Measurements from ENCODE around the gene ASXL2.
A peak's percentile ranks its signal among the peaks of the same experiment; 100 is the strongest.

Gene ASXL2

DNA sequence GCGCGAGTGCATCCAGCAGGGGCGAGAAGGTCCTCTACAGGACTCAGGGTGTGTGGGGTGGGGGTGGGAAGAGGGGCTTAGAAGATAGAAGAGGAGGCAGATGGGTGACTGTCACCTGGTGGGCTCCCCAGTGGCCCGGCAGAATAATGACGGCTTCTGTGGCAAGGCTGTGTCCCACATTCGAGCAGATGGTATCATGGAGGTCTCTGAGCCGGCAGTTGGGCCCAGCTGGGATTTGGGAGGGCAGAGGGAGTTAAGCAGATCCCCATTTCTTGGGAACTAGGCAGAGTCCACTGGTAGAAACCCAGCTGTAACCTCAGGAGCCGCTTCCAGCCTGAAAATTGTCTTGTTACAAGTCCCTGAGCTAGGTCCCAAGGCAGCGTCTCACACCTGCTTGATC is 176.5 kb downstream of the ASXL2 start:
- Histone ChIP-seq H3K4me3 (ENCODE audit: low read length) (no peak overlapping the region), H3K9me3 (ENCODE audit: insufficient read depth, low read length) (no peaks in the 10 kb centered on the region), H3K9ac (ENCODE audit: low read length) (no peak overlapping the region), H2AFZ (ENCODE audit: low read depth, low read length) (no peak overlapping the region), H3K4me2 (ENCODE audit: low read length) (no peak overlapping the region), H3K79me2 (ENCODE audit: low read length) (no peaks in the 10 kb centered on the region), H3K27me3 (ENCODE audit: low read depth, low read length) (peaks cover 24% of the 10 kb centered on the region), H4K20me1 (ENCODE audit: insufficient read depth, low read length) (no peaks in the 10 kb centered on the region), H3K4me1 (ENCODE audit: low read length) (no peaks in the 10 kb centered on the region), H3K36me3 (replicated peaks; ENCODE audit: low read depth, low read length) (no peaks in the 10 kb centered on the region), H3K27ac (ENCODE audit: low read length) (no peak overlapping the region)
- TF ChIP-seq, protein P1, sequence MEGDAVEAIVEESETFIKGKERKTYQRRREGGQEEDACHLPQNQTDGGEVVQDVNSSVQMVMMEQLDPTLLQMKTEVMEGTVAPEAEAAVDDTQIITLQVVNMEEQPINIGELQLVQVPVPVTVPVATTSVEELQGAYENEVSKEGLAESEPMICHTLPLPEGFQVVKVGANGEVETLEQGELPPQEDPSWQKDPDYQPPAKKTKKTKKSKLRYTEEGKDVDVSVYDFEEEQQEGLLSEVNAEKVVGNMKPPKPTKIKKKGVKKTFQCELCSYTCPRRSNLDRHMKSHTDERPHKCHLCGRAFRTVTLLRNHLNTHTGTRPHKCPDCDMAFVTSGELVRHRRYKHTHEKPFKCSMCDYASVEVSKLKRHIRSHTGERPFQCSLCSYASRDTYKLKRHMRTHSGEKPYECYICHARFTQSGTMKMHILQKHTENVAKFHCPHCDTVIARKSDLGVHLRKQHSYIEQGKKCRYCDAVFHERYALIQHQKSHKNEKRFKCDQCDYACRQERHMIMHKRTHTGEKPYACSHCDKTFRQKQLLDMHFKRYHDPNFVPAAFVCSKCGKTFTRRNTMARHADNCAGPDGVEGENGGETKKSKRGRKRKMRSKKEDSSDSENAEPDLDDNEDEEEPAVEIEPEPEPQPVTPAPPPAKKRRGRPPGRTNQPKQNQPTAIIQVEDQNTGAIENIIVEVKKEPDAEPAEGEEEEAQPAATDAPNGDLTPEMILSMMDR (IDR thresholded peaks at IDR 0.05; ENCODE audit: low read depth, low read length) = no peak
- no peak for TF ChIP-seq EZH2phosphoT487 (IDR thresholded peaks at IDR 0.05; ENCODE audit: low read depth)

DNA sequence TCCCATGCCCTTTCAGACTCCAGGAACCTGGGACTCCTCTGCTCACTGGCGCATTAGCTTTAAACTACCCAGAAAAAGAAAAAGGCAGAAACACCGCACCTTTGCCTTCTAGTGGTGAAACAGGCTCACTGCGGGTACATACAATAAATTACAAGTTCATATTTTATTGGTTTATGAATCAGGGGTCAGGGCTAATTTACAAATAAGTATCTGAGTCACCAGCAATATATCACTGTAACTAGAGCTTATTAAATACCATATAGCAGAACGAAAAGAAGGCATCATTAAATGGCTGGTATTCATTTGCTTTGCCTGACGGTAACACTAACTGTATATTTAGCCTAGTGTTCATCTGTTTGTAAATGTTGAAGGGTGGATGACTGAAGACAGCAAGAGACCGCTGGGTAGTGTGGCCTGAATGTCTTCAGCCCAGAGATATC is 178.0 kb downstream of the ASXL2 start:
- Histone ChIP-seq H3K4me2 (ENCODE audit: low read length) (no peak overlapping the region; the same call in 1 of the 2 replicates), H3K9me3 (ENCODE audit: insufficient read depth, low read length) (no peaks in the 10 kb centered on the region), H3K79me2 (ENCODE audit: low read length) (no peaks in the 10 kb centered on the region), H3K36me3 (replicated peaks; ENCODE audit: low read depth, low read length) (no peaks in the 10 kb centered on the region), H3K27ac (ENCODE audit: low read length) (no peak overlapping the region), H2AFZ (ENCODE audit: low read depth, low read length) (no peak overlapping the region; the same call in 1 of the 2 replicates), H4K20me1 (ENCODE audit: insufficient read depth, low read length) (no peaks in the 10 kb centered on the region), H3K4me3 (ENCODE audit: low read length) (no peak overlapping the region), H3K4me1 (ENCODE audit: low read length) (no peaks in the 10 kb centered on the region), H3K27me3 (ENCODE audit: low read depth, low read length) (peaks cover 24% of the 10 kb centered on the region), H3K9ac (ENCODE audit: low read length) (no peak overlapping the region)
- no peak for TF ChIP-seq EZH2phosphoT487 (IDR thresholded peaks at IDR 0.05; ENCODE audit: low read depth)
- TF ChIP-seq, protein P1 (IDR thresholded peaks at IDR 0.05; ENCODE audit: low read depth, low read length) = peak; percentile 76

DNA sequence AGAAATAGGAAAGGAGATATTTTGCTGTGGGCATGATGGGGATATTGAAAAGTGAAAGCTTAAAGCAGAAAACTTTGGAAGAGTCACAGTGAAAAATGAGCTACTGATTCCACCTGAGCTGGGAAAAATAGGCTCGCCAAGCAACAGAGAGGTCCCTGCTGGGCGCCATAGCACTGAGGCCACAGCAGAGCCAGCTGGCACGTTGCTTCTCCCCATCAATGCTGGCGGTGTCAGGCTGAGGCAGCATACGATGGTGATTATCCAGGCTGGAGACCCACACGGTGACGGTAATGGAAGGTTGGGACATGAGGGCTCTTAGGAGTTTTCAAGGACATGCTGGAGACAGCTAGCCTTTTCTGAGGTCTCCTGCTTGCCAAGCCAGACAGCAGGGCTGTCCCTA is 179.1 kb downstream of the ASXL2 start:
- no peak overlapping the region for H2AFZ ChIP-seq (ENCODE audit: low read depth, low read length)

DNA sequence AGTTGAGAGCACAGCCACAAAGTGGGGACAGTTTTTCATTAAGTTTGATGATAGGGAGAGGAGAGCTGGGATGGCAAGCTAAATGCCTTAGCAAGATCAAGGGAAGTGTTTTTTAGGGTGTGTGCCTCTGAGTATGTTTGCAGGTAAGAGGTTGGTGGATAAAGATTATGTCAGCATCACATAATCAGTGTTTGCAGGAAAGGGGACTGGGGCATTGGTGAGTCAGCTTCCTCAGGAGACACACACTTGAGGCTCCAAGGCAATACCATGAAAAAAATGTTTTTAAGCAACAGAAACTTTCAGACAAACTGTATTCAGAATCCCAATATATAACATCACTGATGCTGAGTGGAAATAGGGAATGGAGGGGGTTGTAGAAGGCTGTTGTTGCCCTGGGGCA is 179.5 kb downstream of the ASXL2 start:
- Histone ChIP-seq H3K27me3 (ENCODE audit: low read depth, low read length) (peaks cover 24% of the 10 kb centered on the region), H3K36me3 (replicated peaks; ENCODE audit: low read depth, low read length) (no peaks in the 10 kb centered on the region), H3K27ac (ENCODE audit: low read length) (no peak overlapping the region), H3K79me2 (ENCODE audit: low read length) (no peaks in the 10 kb centered on the region), H3K4me3 (ENCODE audit: low read length) (no peak overlapping the region), H2AFZ (ENCODE audit: low read depth, low read length) (no peak overlapping the region), H3K4me1 (ENCODE audit: low read length) (no peaks in the 10 kb centered on the region), H3K4me2 (ENCODE audit: low read length) (no peak overlapping the region), H3K9ac (ENCODE audit: low read length) (no peak overlapping the region), H3K9me3 (ENCODE audit: insufficient read depth, low read length) (no peaks in the 10 kb centered on the region), H4K20me1 (ENCODE audit: insufficient read depth, low read length) (no peaks in the 10 kb centered on the region)
- TF ChIP-seq, protein P1 (IDR thresholded peaks at IDR 0.05; ENCODE audit: low read depth, low read length) = no peak
- no peak for TF ChIP-seq EZH2phosphoT487 (IDR thresholded peaks at IDR 0.05; ENCODE audit: low read depth)

More for the DNA sequence above, 179.1 kb downstream of the ASXL2 start:
- no peak overlapping the region for H3K27ac ChIP-seq (ENCODE audit: low read length)
- H3K4me2 ChIP-seq (ENCODE audit: low read length) = no peak overlapping the region
- H3K36me3 ChIP-seq (replicated peaks; ENCODE audit: low read depth, low read length) = no peaks in the 10 kb centered on the region
- TF ChIP-seq EZH2phosphoT487 (IDR thresholded peaks at IDR 0.05; ENCODE audit: low read depth) = no peak
- TF ChIP-seq, protein P1 (IDR thresholded peaks at IDR 0.05; ENCODE audit: low read depth, low read length) = no peak
- H3K4me1 ChIP-seq (ENCODE audit: low read length) = no peaks in the 10 kb centered on the region
- no peaks in the 10 kb centered on the region for H4K20me1 ChIP-seq (ENCODE audit: insufficient read depth, low read length)
- no peak overlapping the region for H3K9ac ChIP-seq (ENCODE audit: low read length)
- H3K79me2 ChIP-seq (ENCODE audit: low read length) = no peaks in the 10 kb centered on the region
- no peaks in the 10 kb centered on the region for H3K9me3 ChIP-seq (ENCODE audit: insufficient read depth, low read length)
- no peak overlapping the region for H3K4me3 ChIP-seq (ENCODE audit: low read length)
- H3K27me3 ChIP-seq (ENCODE audit: low read depth, low read length) = peaks cover 24% of the 10 kb centered on the region
